GM12891 (cell line): ENCODE measurements around the gene FAM241A.

Source experiments
- POLR2A ChIP-seq: IDR thresholded peaks from 2 replicates; pipeline ENCODE4 v1.6.1; 2011; ENCODE audit warnings: low read depth, low read length, control low read depth
- TAF1 ChIP-seq: IDR thresholded peaks from 2 replicates; pipeline ENCODE4 v1.6.1; 2011; ENCODE audit warnings: low read depth, low read length, control low read depth

DNA sequence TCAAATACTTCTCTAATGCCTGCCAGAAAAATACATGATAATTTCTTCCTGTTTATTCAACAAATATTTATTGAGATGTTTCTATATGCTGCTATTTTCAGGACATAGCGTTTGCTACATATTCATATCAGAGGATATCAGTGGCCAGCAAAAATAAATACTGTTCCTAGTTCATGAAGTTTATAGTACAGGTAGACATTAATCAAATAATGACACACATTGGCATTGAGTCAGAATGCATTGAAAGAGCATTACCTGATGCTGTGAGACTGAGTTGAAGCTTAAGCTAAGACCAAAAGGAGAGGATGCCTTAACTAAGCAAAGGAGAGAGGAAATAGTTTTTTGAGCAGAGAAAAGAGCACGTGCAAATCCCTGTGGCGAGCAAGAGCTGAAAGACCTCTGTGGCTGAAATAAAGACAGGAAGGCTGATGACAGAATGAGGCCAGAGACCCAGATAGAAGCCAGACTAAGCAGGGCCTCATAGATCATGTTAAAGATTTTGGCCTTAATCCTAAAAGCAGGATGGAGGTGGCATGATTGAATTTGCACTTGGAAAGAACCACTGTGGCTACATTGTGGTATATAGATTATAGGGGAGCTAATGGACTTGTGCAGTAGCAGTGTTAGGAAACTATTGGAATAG, 36.2 kb downstream of the FAM241A start:
- TF ChIP-seq TAF1 (no peak), POLR2A (no peak)
